Cardiac septum (tissue), 1 donor: Measurements from ENCODE around the gene LRP1. TPM values are rescaled to one million over a fixed set of nuclear protein-coding genes. Genes with fewer than 3 reads are reported as not detected.
A peak's percentile ranks its signal among the peaks of the same experiment; 100 is the strongest.

Experiments
- DNase-seq: peaks from one replicate; pipeline ENCODE4 v3.0.0-alpha.2; 2020; ENCODE audit warnings: low spot score
- intact Hi-C: fragments of 100-400 bp; cut with DNase I; formaldehyde crosslinking; loops from one replicate; pipeline ENCODE4 v1.14.0; 2022
- total RNA-seq: library from RNA; stranded (reverse); fragmentation: NEBNext Ultra II Directional; extraction: Animal tissue kit (Norgen Biotek cat#: 25700); gene quantifications from one replicate; pipeline ENCODE4 v1.2.1, GENCODE V29; 2021
- donor health status: DM: no; HTN: no; CAD: no.

Gene LRP1
- total RNA-seq, 1 donor from 2014 or later = 103 TPM

DNA sequence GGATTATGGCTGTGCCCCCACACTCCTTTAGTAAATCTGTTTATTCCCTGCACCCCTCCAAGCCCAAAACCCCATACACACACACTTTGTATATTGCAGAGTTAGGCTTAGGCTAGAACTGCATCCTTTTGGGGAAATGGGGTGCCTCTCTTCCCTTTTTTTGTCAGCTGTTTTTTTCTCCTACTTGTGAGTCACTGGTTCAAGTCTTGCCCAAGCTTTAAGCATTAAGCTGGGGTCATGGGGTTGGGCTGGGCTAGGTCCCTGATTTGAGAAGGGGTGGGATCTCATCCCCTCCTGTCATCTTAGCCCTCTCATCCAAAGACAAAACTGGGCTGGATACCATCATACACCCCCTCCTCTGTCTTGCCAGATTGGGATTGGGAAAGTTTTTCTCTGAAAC lies 1.6 kb downstream of the LRP1 start:
- intact Hi-C loops = no loop called here
- no peak for DNase-seq

DNA sequence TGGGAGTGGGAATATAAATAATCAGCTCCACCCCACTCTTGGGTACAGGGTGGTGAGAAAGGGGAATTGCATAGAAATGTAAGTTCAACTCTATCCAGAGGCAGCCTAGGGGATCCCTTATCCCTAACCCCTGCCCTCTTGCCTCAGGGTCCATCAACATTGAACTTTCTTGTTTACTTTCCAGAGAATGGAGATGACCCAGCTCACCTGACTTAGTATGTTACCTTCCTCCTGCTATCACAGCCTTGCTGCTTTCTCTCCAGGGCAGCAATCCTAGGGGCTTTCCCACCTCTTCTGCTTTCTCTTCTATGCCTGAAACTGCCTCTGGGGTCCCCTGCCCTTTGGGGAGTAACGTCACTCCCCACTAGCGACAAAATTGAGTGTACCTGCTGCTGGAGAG lies 2.7 kb downstream of the LRP1 start:
- intact Hi-C loops = no loop called here
- DNase-seq = no peak

DNA sequence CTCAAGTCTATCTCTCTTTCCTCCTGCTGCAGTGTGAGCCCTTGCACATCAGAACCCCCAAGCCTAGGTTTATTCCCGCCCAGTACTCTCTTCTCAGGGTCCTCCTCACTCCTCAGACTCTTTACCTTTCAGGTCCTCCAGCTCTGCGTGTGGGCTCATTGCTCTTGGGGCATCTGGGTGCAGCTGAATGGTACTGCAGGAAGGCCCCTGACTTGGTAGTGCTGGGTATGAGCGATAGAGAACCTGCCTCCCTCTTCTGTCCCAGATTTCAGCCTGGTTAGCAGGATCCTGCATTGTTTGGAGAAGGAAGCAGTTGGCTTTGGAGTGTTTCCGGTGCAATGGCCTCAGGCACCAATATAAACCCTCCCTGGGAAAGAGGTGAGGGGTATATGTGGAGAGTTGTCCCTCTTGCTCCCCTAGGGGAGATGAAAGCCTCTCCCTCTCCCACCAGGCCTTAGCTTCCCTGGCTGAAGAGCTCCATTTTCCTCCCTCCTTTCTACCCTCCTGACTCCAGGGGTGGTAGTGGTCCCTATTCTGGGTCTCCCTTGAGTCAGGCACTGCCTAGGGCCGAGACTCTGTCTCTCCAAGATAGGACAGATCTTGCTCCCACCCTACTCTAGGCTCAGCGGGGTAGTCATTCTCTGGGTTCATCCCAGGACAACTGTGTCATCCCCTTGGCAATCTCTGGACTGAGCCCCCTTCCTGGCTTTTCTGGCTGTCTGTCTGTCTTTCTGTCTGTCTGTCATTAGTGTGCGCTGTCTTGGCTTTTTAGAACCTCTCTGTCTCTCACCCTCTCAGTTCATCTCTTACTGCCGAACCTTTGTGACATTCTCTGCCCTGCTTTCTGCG lies 3.8 kb downstream of the LRP1 start:
- DNase-seq = no peak
- intact Hi-C loops = no loop called here

- no peak for DNase-seq
- intact Hi-C loops = no loop called here
Measured at GRCh38 chr12:57133013-57133569, 4.8 kb downstream of the LRP1 start.

DNA sequence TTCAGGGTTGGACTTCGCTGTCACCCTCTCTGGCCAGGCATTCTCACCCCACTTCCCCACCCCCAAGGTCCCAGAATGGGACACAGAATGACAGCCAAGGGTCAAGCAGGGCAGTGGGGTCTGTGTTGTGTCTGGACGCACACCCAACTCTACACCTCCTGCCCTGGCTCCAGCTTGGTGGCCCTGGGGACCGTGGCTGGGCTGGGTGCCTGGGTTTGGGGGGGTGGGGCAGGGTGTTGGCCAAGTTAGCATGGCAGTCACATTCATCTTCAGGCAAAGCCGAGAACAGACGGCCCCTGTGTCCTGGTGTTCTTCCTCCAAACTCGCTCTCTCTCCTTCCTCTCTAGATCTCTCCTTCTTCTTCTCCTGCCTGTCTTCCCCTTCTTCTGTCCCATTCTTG lies 5.6 kb downstream of the LRP1 start:
- intact Hi-C loops = no loop called here
- DNase-seq = no peak

DNA sequence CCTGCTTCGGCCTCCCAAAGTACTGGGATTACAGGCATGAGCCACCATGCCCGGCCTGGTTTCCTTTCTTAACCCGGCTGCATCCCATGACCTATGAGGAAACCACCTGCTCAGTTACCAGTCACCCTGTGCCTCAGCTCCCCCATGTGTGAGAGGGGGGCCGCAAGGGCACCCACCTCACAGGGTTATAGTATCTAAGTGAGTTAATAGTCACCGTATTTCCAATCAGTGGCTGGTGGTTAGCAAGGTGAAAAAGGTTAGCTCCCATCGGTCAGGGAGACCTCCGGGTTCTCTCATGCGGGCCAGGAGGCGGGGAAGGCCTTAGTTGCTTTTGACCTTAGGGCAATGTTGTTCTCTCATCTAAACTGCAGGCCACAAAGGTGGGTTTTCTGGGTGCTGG lies 6.7 kb downstream of the LRP1 start:
- intact Hi-C loops = no loop called here
- DNase-seq = no peak

GRCh38 chr12:57135527-57136326 lies 7.4 kb downstream of the LRP1 start:
- intact Hi-C loops = no loop called here
- no peak for DNase-seq

GRCh38 chr12:57138526-57139272 lies 10.4 kb downstream of the LRP1 start:
- DNase-seq = peak; percentile 83
- intact Hi-C loops = no loop called here

GRCh38 chr12:57139796-57140649 lies 11.7 kb downstream of the LRP1 start:
- DNase-seq = no peak
- intact Hi-C loops = no loop called here

- intact Hi-C loops = no loop called here
- DNase-seq = no peak
Measured at GRCh38 chr12:57141249-57141648, 13.0 kb downstream of the LRP1 start.

- intact Hi-C loops = no loop called here
- no peak for DNase-seq
Measured at GRCh38 chr12:57142121-57142520, 13.8 kb downstream of the LRP1 start.

DNA sequence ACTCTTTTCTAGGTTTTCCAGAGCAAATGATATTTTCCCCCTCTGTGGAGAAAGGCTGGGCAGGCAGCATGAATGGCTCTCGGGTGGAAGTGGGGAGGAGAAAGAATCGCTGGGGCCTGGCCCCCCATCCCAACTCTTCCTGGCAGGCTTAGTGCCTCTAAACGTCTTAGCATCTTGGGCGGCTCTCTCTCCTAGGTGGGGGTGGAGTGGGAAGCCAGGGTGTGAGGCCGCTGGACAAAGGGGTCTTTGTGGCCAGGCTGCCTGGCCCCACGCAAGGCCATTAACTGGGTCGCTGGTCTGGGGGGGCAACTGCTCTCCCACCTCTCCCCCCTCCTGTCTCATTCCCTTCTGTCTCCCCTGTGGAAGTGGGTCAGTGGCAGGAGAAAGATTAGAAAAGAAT lies 14.4 kb downstream of the LRP1 start:
- intact Hi-C loops = no loop called here
- no peak for DNase-seq

DNA sequence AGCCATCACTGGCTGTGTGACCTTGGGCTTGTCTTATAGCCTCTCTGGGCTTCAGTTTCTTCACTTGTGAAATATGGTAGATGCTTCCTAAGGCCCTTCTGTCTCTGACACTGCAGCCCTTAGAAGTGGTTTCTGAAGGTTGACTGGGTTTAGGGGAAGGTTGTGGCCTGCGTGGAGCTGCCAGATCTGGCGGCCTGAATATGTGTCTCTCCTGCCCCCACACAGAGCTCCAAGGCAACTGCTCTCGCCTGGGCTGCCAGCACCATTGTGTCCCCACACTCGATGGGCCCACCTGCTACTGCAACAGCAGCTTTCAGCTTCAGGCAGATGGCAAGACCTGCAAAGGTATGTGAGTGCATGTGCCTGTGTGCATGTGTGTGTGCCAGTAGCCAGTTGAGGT lies 15.2 kb downstream of the LRP1 start:
- no peak for DNase-seq
- intact Hi-C loops = no loop called here

DNA sequence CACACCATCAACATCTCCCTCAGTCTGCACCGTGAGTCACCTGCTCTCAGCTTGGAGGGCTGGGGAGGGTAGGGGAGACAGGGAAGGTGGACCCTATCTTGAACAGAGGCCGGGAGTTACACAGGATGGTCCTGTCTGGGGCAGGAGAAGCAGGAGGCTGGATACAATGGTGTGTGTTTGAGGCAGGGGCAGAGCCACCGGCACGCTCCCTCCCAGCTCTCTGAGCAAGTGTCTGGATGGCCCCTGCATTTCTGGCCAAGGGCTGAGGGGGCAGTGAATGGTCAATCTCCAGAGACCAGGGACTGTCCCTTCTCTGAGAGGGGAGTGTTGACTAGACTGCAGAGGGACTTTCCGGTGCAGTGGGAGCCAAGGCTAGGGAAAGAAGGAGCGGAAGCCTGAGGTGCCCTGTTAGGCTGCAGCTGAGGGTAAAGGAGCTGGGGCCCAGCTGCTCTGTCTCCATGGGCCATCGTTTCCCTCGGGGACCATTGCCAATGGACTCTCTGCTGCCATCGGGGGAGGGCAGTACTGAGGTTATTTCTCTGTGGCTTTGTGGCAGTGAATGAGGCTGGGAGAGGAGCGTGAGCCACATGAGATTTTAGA lies 17.3 kb downstream of the LRP1 start:
- DNase-seq = no peak
- intact Hi-C loops = no loop called here

DNA sequence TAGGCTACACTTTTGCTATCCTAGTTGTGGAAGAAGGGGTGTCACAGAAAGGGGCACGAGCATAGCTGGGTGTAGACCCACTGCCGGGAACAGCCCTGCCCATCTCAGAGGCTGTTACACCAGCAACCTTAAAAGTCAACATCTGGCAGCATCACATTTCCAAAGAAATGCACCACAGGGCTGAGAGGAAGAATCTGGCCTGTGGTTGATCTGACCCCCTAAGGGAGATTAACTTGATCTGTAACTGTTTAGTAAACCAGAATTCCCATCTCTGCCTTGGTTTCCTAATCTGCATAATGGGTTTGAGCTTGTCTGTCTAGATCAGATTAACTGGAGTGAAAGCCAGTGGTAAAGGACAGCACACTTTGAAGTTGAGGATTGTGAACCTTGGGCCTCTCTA lies 17.8 kb downstream of the LRP1 start:
- no peak for DNase-seq
- intact Hi-C loops = no loop called here

- intact Hi-C loops = no loop called here
- no peak for DNase-seq
Measured at GRCh38 chr12:57146961-57147944, 19.0 kb downstream of the LRP1 start, which contains the start of gene LRP1-AS. TSS of gene LRP1-AS (minus strand) at chr12:57147619.

- intact Hi-C loops = no loop called here
- no peak for DNase-seq
Measured at GRCh38 chr12:57148469-57149244, 20.4 kb downstream of the LRP1 start.
